Astrocyte (in vitro differentiated cells and primary cell): ENCODE measurements around the gene KCNE1.

Experiments used
- EZH2 ChIP-seq: IDR thresholded peaks from 2 replicates; pipeline ENCODE4 v1.6.1; 2012; ENCODE audit warnings: mild to moderate bottlenecking, low read length, inconsistent platforms; ENCODE audit not compliant: insufficient read depth
- TF ChIP-seq, protein P1 (sequence below): IDR thresholded peaks from 2 replicates; pipeline ENCODE4 v1.5.1; 2011; ENCODE audit warnings: low read depth, mild to moderate bottlenecking, inconsistent platforms, low read length, moderate library complexity; ENCODE audit not compliant: insufficient read depth

DNA sequence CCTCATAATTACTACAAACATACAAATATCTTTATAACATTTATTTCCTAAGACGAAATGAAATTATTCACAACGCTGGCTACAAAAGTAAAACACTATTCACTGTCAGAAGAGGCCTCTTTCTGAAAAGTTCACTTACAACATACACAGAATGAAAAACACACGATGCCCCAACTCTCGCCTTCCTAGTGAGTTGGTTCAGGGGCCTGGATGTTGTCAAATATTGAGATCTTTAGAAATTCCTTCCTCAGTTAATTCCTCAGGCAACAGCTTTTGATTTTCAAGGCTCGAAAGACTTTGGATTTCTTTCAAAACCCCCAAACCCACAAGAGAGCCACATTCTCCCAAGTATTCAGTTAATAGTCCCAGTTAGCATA lies 14.2 kb upstream of the KCNE1 start:
- TF ChIP-seq, protein P1, sequence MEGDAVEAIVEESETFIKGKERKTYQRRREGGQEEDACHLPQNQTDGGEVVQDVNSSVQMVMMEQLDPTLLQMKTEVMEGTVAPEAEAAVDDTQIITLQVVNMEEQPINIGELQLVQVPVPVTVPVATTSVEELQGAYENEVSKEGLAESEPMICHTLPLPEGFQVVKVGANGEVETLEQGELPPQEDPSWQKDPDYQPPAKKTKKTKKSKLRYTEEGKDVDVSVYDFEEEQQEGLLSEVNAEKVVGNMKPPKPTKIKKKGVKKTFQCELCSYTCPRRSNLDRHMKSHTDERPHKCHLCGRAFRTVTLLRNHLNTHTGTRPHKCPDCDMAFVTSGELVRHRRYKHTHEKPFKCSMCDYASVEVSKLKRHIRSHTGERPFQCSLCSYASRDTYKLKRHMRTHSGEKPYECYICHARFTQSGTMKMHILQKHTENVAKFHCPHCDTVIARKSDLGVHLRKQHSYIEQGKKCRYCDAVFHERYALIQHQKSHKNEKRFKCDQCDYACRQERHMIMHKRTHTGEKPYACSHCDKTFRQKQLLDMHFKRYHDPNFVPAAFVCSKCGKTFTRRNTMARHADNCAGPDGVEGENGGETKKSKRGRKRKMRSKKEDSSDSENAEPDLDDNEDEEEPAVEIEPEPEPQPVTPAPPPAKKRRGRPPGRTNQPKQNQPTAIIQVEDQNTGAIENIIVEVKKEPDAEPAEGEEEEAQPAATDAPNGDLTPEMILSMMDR, result no peak
- no peak for TF ChIP-seq EZH2
